ENCODE measurements around the gene KCNQ1. TPM values are rescaled to one million over a fixed set of nuclear protein-coding genes. Genes with fewer than 3 reads are reported as not detected.

Gene KCNQ1
- total RNA-seq, 4 donors from 2014 or later, result 5.6 to 46.8 (median 24.6) TPM

DNA sequence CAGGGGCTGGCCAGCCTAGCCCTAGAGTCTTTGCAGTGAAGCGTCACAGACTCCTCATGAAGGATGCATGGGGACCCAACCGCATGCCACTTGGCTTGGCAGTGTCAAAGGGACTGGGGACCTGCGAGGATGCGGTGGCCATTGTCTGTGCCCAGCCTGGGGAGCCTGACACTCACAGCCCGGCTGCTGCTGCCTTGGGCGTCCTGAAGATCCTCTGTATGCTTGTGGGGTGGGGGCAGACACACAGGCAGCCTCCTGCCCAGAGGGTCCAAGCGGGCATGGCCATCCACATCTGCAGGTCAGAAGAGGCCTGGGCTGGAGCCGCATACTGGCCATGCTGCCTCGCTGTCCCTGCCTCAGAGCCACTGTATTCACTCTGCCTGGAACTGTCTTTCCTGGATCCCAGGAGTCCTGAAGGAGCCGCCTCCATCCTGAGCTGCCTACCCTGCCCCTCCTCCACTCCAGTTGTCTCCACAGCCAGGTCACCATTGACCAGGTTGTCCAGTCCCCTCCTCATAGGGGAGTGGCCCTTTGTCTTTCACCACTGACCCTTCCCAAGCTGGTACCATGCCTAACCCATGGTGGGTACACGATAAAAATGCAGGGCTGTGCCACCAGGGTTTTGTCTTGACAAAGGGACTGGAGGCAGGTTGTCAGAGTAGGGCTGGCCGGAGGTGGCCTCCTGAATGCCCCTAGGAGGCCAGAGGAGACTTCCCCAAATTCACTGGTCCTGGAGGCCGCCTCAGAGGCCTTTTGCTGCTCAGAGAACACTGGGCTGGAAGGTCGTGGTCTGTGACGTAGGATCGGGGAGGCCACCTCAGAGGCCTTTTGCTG lies 148.0 kb downstream of the KCNQ1 start:
- Histone ChIP-seq H3K9me3 (peaks cover 0 to 2% of the 10 kb centered on the region in 2 donors), H3K27me3 (no peaks in the 10 kb centered on the region), H3K27ac (no peak overlapping the region), H3K4me3 (no peak overlapping the region), H3K4me1 (peaks cover 0 to 3% (median 0%) of the 10 kb centered on the region in 4 donors), H3K36me3 (no peaks in the 10 kb centered on the region)
- 96% methylated on average over 14 of the region's 16 CpGs; no CpG with 5 or more reads in 1 of the 2 donors for WGBS, 2 donors (ENCODE audit: low coverage in 1 of 2)
- in situ Hi-C loops (cut with MboI; ENCODE audit: low pct_ligation_motif_present in 1 of 4, low pct_unique_long_range_greater_than_20kb in 1 of 4, low sequenced_read_pairs in 3 of 4) (no loop called here), intact Hi-C loops (cut with DNase I; ENCODE audit: low total_unique reads) (no loop called here)
- TF ChIP-seq POLR2AphosphoS5 (IDR thresholded peaks at IDR 0.05) (no peak), EP300 (IDR thresholded peaks at IDR 0.05; ENCODE audit: low read depth) (no peak), POLR2A (IDR thresholded peaks at IDR 0.05) (no peak)
- TF ChIP-seq, protein P1, sequence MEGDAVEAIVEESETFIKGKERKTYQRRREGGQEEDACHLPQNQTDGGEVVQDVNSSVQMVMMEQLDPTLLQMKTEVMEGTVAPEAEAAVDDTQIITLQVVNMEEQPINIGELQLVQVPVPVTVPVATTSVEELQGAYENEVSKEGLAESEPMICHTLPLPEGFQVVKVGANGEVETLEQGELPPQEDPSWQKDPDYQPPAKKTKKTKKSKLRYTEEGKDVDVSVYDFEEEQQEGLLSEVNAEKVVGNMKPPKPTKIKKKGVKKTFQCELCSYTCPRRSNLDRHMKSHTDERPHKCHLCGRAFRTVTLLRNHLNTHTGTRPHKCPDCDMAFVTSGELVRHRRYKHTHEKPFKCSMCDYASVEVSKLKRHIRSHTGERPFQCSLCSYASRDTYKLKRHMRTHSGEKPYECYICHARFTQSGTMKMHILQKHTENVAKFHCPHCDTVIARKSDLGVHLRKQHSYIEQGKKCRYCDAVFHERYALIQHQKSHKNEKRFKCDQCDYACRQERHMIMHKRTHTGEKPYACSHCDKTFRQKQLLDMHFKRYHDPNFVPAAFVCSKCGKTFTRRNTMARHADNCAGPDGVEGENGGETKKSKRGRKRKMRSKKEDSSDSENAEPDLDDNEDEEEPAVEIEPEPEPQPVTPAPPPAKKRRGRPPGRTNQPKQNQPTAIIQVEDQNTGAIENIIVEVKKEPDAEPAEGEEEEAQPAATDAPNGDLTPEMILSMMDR (IDR thresholded peaks at IDR 0.05), result no peak
- DNase-seq, result no peak

DNA sequence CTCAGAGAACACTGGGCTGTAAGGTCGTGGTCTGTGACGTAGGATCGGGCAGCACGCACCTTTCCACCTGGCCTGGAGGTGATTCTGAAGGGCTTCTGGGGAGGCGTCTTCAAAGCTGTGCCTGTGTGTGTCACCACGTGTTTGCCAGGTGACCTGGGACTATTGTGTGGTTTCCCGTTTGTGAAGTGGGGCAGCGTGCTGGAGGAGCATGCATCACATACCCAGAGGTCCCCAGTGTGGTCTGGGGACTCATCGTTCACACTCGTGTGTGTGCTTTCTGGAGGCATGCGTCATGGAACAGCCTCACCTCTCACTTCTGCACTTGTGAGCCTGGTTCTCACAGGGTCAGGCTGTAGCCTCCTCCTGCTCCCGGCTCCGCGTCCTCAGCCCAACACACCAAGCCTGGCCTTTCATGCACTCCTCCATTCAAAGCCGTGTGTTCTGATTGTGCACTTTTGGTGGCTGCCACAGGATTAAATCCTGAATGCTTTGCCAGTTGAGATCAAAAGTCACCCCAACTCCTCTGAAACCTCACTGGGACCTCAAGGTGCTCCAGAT lies 148.7 kb downstream of the KCNQ1 start:
- H3K36me3 ChIP-seq, result no peaks in the 10 kb centered on the region
- H3K27ac ChIP-seq, result no peak overlapping the region
- H3K27me3 ChIP-seq, result no peaks in the 10 kb centered on the region
- TF ChIP-seq EP300 (IDR thresholded peaks at IDR 0.05; ENCODE audit: low read depth) (no peak), POLR2AphosphoS5 (IDR thresholded peaks at IDR 0.05) (no peak), POLR2A (IDR thresholded peaks at IDR 0.05) (no peak)
- TF ChIP-seq, protein P1 (IDR thresholded peaks at IDR 0.05), result no peak
- intact Hi-C loops (cut with DNase I; ENCODE audit: low total_unique reads), result no loop called here
- H3K4me3 ChIP-seq, result no peak overlapping the region
- in situ Hi-C loops (cut with MboI; ENCODE audit: low pct_ligation_motif_present in 1 of 4, low pct_unique_long_range_greater_than_20kb in 1 of 4, low sequenced_read_pairs in 3 of 4), result no loop called here
- peaks cover 4 to 7% of the 10 kb centered on the region in 2 donors for H3K9me3 ChIP-seq
- H3K4me1 ChIP-seq, result peaks cover 0 to 3% (median 0%) of the 10 kb centered on the region in 4 donors
- DNase-seq, result no peak
- 80 to 93% methylated on average over 1 to 15 of the region's 15 CpGs for WGBS, 2 donors (ENCODE audit: low coverage in 1 of 2)

DNA sequence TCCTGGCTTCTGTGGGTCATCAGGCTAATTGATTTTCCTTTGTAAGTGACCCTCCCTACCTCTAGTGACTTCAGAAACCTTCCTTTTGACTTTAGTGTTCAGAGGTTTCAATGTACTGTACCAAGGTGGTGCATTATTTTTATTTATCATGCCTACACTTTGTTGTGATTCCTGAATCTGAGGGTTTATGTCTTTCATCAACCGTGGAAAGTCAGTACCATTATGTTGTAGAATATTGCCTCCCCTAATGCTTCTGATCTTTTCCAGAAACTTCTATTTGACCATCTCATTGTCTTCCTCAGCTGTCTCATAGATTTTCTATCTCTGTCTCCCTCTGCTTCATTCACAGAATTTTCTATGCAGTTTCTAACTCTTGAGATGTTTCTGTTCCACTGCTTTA lies 149.5 kb downstream of the KCNQ1 start:
- in situ Hi-C loops (cut with MboI; ENCODE audit: low pct_ligation_motif_present in 1 of 4, low pct_unique_long_range_greater_than_20kb in 1 of 4, low sequenced_read_pairs in 3 of 4) (no loop called here), intact Hi-C loops (cut with DNase I; ENCODE audit: low total_unique reads) (no loop called here)
- Histone ChIP-seq H3K4me1 (no peaks in the 10 kb centered on the region), H3K27me3 (no peaks in the 10 kb centered on the region), H3K27ac (no peak overlapping the region), H3K9me3 (peaks cover 4 to 8% of the 10 kb centered on the region in 2 donors), H3K4me3 (no peak overlapping the region), H3K36me3 (no peaks in the 10 kb centered on the region)
- no peak for DNase-seq
- no peak for TF ChIP-seq POLR2A (IDR thresholded peaks at IDR 0.05)
- no peak for TF ChIP-seq POLR2AphosphoS5 (IDR thresholded peaks at IDR 0.05)
- TF ChIP-seq, protein P1 (IDR thresholded peaks at IDR 0.05), result no peak
- TF ChIP-seq EP300 (IDR thresholded peaks at IDR 0.05; ENCODE audit: low read depth), result no peak
- 81 to 100% methylated on average over 1 of the region's 1 CpG for WGBS, 2 donors (ENCODE audit: low coverage in 1 of 2)

DNA sequence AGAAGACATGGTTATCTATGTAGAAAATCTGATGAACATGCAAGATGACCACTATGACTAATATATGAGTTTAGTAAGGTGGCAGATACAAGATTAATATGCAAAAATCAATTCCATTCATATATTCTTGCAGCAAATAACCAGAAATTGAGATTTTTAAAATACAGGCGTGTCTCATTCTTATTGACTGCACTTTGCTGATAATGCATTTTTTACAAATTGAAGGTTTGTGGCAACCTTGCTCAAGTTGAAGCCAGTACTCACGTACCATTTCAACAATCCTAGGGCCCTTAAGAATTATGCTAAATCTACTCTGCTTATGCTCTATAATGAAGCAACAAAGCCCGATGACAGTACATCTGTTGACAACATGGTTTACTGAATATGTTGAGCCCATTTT lies 150.4 kb downstream of the KCNQ1 start:
- no peak for DNase-seq
- intact Hi-C loops (cut with DNase I; ENCODE audit: low total_unique reads), result no loop called here
- no peak overlapping the region for H3K4me3 ChIP-seq
- no peaks in the 10 kb centered on the region for H3K36me3 ChIP-seq
- 92 to 94% methylated on average over 2 to 3 of the region's 3 CpGs for WGBS, 2 donors (ENCODE audit: low coverage in 1 of 2)
- H3K9me3 ChIP-seq, result peaks cover 4 to 8% of the 10 kb centered on the region in 2 donors
- no peak overlapping the region for H3K27ac ChIP-seq
- no peaks in the 10 kb centered on the region for H3K4me1 ChIP-seq
- TF ChIP-seq POLR2A (IDR thresholded peaks at IDR 0.05) (no peak), EP300 (IDR thresholded peaks at IDR 0.05; ENCODE audit: low read depth) (no peak), POLR2AphosphoS5 (IDR thresholded peaks at IDR 0.05) (no peak)
- TF ChIP-seq, protein P1 (IDR thresholded peaks at IDR 0.05), result no peak
- in situ Hi-C loops (cut with MboI; ENCODE audit: low pct_ligation_motif_present in 1 of 4, low pct_unique_long_range_greater_than_20kb in 1 of 4, low sequenced_read_pairs in 3 of 4), result no loop called here
- no peaks in the 10 kb centered on the region for H3K27me3 ChIP-seq
